Panc1 (cell line): ENCODE results near the gene WDFY3. TPM values are rescaled to one million over a fixed set of nuclear protein-coding genes. Genes with fewer than 3 reads are reported as not detected.
"Not testable (repeated sequence)": the region's sequence is repeated elsewhere in the genome, so short reads cannot be mapped to it uniquely, and the experiment has no call there.

Experiments
- ATAC-seq: fragments of 200-7000 bp; cut with Tn5 transposase; 2 replicates; pipeline ENCODE4 v1.9.1; 2020; ENCODE audit warnings: mild to moderate bottlenecking, moderate library complexity
- BruUV-seq: library from RNA; stranded (reverse); fragments of 400-500 nt; replicated peaks from 2 replicates; lab custom pipeline; 2021; lab: Mats Ljungman, UMichigan
- CTCF ChIA-PET: fragments of 300-600 bp; sonication (Branson Sonifier 250); formaldehyde crosslinking; loops from one replicate; lab custom pipeline; 2022; ENCODE audit warnings: antibody characterized with exemption; lab: Charles Lee
- POLR2A ChIA-PET: fragments of 300-600 bp; sonication (Branson Sonifier 250); formaldehyde crosslinking; loops from one replicate; lab custom pipeline; 2022; ENCODE audit warnings: antibody characterized with exemption; lab: Charles Lee
- DNase-seq: peaks from one replicate; pipeline ENCODE4 v3.0.0-alpha.2; 2010; ENCODE audit warnings: low read depth, low spot score
- H3K27ac ChIP-seq: 2 replicates; pipeline ENCODE4 v1.5.1; 2011; ENCODE audit warnings: mild to moderate bottlenecking, low read length, inconsistent platforms
- H3K27me3 ChIP-seq: fragments of 200-500 bp; sonication (Bioruptor generic); 2 replicates; pipeline ENCODE4 v1.6.0; 2014; ENCODE audit warnings: low read length, inconsistent platforms; ENCODE audit not compliant: control insufficient read depth, insufficient read depth
- H3K36me3 ChIP-seq: fragments of 200-500 bp; sonication (Bioruptor generic); 2 replicates; pipeline ENCODE4 v1.5.1; 2014; ENCODE audit warnings: inconsistent platforms, mild to moderate bottlenecking, low read length, moderate library complexity; ENCODE audit not compliant: control insufficient read depth, insufficient read depth
- H3K4me1 ChIP-seq: 2 replicates; pipeline ENCODE4 v1.5.1; 2011; ENCODE audit warnings: inconsistent platforms, mild to moderate bottlenecking, low read length, moderate library complexity; ENCODE audit not compliant: control insufficient read depth, insufficient read depth
- H3K4me3 ChIP-seq, 2 experiments: 2 replicates each; pipeline ENCODE4 v1.5.1; 2011 to 2012; ENCODE audit warnings: low read depth in 2 of 2, low read length in 2 of 2, mild to moderate bottlenecking in 2 of 2, inconsistent platforms in 1 of 2, moderate library complexity in 1 of 2
- H3K9me3 ChIP-seq: fragments of 200-500 bp; sonication (Bioruptor generic); 2 replicates; pipeline ENCODE4 v1.5.1; 2014; ENCODE audit warnings: low read depth, mild to moderate bottlenecking, inconsistent platforms, low read length, moderate library complexity; ENCODE audit not compliant: control insufficient read depth, insufficient read depth
- POLR2AphosphoS5 ChIP-seq: IDR thresholded peaks from 2 replicates; pipeline ENCODE4 v1.6.1; 2012; ENCODE audit warnings: mild to moderate bottlenecking, low read depth, low read length, moderate library complexity
- SIN3A ChIP-seq: IDR thresholded peaks from 2 replicates; pipeline ENCODE4 v1.6.1; 2012; ENCODE audit warnings: low read depth, mild to moderate bottlenecking, low read length, moderate library complexity, borderline replicate concordance; ENCODE audit not compliant: insufficient read depth
- TCF7L2 ChIP-seq: IDR thresholded peaks from 2 replicates; pipeline ENCODE4 v1.6.1; 2011; ENCODE audit warnings: mild to moderate bottlenecking, low read depth, low read length, inconsistent platforms
- in situ Hi-C: cut with HindIII; loops from 2 replicates; pipeline ENCODE4 v1.10.0; 2016; ENCODE audit warnings: low sequenced_read_pairs, low pct_unique_long_range_greater_than_20kb
- intact Hi-C: fragments of 100-400 bp; cut with micrococcal nuclease; formaldehyde crosslinking; loops from one replicate; pipeline ENCODE4 v1.10.0; 2022; ENCODE audit not compliant: unreplicated experiment
- total RNA-seq: library from RNA; stranded (reverse); gene quantifications from one replicate; pipeline ENCODE4 v1.2.1, GENCODE V29; 2021; ENCODE audit not compliant: unreplicated experiment
- TF ChIP-seq, protein P1 (sequence below): fragments of 450-650 bp; IDR thresholded peaks from 2 replicates; pipeline ENCODE4 v1.5.1; 2017; ENCODE audit warnings: mild to moderate bottlenecking
- TF ChIP-seq, protein P2 (sequence below), 2 experiments: IDR thresholded peaks; 2 replicates each; pipeline ENCODE4 v1.6.1; 2011 to 2012; ENCODE audit warnings: low read depth in 2 of 2, control low read depth in 1 of 2, low read length in 1 of 2, mild to moderate bottlenecking in 1 of 2, moderate library complexity in 1 of 2; ENCODE audit not compliant: insufficient read depth in 1 of 2

WDFY3 gene
- total RNA-seq, 1 experiment from 2014 or later = 47.8 TPM

DNA sequence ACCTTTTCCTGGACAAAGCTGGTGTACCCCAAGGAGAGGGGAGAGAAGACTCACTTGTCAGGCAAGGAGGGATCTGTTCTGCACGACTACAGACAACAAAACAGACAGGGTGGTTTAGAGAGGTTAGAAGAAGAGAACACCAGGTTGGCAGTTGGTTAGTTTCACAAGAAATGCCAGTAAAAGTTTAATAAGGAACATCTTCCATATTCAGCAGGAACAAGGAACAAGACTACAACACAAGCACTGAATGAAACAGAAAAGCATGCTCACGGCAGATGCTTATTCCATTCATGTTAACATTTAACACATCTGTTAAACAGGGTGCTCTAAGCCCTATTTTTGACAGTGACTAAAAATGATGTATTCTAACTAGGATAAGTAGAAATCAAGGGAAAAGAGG, 158.2 kb downstream of the WDFY3 start:
- H3K9me3 ChIP-seq = no peaks in the 10 kb centered on the region
- H3K27me3 ChIP-seq = no peaks in the 10 kb centered on the region
- in situ Hi-C loops (no loop called here), intact Hi-C loops (no loop called here)
- no peak for ATAC-seq
- no peak overlapping the region for H3K27ac ChIP-seq
- DNase-seq = no peak
- ChIA-PET CTCF (no interaction called here), POLR2A (interaction anchor here (0.6 kb wide), 1 partner anchor 19 kb away, joined by 8 read pairs; no protein-coding TSS in a partner anchor)
- H3K4me3 ChIP-seq = no peak overlapping the region
- no peak for TF ChIP-seq POLR2AphosphoS5
- TF ChIP-seq, protein P1, sequence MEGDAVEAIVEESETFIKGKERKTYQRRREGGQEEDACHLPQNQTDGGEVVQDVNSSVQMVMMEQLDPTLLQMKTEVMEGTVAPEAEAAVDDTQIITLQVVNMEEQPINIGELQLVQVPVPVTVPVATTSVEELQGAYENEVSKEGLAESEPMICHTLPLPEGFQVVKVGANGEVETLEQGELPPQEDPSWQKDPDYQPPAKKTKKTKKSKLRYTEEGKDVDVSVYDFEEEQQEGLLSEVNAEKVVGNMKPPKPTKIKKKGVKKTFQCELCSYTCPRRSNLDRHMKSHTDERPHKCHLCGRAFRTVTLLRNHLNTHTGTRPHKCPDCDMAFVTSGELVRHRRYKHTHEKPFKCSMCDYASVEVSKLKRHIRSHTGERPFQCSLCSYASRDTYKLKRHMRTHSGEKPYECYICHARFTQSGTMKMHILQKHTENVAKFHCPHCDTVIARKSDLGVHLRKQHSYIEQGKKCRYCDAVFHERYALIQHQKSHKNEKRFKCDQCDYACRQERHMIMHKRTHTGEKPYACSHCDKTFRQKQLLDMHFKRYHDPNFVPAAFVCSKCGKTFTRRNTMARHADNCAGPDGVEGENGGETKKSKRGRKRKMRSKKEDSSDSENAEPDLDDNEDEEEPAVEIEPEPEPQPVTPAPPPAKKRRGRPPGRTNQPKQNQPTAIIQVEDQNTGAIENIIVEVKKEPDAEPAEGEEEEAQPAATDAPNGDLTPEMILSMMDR = no peak
- TF ChIP-seq, protein P2, sequence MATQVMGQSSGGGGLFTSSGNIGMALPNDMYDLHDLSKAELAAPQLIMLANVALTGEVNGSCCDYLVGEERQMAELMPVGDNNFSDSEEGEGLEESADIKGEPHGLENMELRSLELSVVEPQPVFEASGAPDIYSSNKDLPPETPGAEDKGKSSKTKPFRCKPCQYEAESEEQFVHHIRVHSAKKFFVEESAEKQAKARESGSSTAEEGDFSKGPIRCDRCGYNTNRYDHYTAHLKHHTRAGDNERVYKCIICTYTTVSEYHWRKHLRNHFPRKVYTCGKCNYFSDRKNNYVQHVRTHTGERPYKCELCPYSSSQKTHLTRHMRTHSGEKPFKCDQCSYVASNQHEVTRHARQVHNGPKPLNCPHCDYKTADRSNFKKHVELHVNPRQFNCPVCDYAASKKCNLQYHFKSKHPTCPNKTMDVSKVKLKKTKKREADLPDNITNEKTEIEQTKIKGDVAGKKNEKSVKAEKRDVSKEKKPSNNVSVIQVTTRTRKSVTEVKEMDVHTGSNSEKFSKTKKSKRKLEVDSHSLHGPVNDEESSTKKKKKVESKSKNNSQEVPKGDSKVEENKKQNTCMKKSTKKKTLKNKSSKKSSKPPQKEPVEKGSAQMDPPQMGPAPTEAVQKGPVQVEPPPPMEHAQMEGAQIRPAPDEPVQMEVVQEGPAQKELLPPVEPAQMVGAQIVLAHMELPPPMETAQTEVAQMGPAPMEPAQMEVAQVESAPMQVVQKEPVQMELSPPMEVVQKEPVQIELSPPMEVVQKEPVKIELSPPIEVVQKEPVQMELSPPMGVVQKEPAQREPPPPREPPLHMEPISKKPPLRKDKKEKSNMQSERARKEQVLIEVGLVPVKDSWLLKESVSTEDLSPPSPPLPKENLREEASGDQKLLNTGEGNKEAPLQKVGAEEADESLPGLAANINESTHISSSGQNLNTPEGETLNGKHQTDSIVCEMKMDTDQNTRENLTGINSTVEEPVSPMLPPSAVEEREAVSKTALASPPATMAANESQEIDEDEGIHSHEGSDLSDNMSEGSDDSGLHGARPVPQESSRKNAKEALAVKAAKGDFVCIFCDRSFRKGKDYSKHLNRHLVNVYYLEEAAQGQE (IDR thresholded peaks at IDR 0.05; ENCODE audit: insufficient read depth in 1 of 2, low read depth in 2 of 2, low read length in 1 of 2) = no peak
- TF ChIP-seq SIN3A = no peak
- no peak for TF ChIP-seq TCF7L2
- H3K36me3 ChIP-seq = peaks cover 2% of the 10 kb centered on the region; the same call in 1 of the 2 replicates
- BruUV-seq = no TSS peak
- H3K4me1 ChIP-seq = no peaks in the 10 kb centered on the region

DNA sequence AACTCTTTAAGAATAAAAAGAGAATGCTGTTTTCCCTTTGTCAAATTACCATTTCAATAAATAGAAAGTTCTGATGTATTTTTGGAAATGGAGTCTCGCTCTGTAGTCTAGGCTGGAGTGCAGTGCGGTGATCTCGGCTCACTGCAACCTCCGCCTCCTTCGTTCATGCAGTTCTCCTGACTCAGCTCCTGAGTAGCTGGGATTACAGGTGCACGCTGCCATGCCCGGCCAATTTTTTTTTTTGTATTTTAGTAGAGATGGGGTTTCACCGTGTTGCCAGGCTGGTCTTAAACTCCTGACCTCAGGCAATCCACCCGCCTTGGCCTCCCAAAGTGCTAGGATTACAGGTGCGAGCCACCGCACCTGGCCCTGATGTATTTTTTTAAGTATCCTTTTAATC, 159.9 kb downstream of the WDFY3 start:
- H3K4me3 ChIP-seq, H3K9me3 ChIP-seq, in situ Hi-C loops, H3K36me3 ChIP-seq, BruUV-seq, DNase-seq, CTCF ChIA-PET, H3K27me3 ChIP-seq, H3K4me1 ChIP-seq, H3K27ac ChIP-seq, POLR2A ChIA-PET, ATAC-seq, intact Hi-C loops: not testable (repeated sequence)

DNA sequence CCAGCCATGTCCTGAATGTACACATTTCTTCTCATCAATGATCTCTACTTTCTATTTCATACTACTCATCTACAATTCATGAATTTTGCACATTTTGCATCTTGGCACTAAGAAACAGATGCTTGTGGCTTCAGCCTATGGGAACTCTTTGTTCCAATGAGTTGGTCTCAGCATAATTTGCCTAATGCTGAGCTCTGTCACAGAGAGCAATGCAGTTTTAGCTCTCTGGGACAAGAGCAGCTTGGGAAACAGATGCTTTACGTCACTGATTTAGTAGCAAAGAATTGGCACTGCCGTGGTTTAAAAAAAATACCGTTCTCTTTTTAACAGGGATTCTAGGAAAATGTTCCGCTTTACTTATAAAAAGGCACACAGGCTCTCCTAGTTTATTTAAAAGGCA, 162.4 kb downstream of the WDFY3 start:
- BruUV-seq = no TSS peak
- TF ChIP-seq TCF7L2 (no peak), SIN3A (no peak), POLR2AphosphoS5 (no peak)
- TF ChIP-seq, protein P2 (IDR thresholded peaks at IDR 0.05; ENCODE audit: insufficient read depth in 1 of 2, low read depth in 2 of 2, low read length in 1 of 2) = no peak
- TF ChIP-seq, protein P1 = no peak
- CTCF ChIA-PET = no interaction called here
- Histone ChIP-seq H3K4me3 (no peak overlapping the region), H3K4me1 (no peaks in the 10 kb centered on the region), H3K27ac (no peak overlapping the region), H3K36me3 (peaks cover 2% of the 10 kb centered on the region; the same call in 1 of the 2 replicates), H3K27me3 (no peaks in the 10 kb centered on the region), H3K9me3 (no peaks in the 10 kb centered on the region)
- intact Hi-C loops (no loop called here), in situ Hi-C loops (no loop called here)
- no peak for DNase-seq
- no peak for ATAC-seq
- POLR2A ChIA-PET = no interaction called here
